ENCODE results near the gene KCNQ1.

KCNQ1 gene

DNA sequence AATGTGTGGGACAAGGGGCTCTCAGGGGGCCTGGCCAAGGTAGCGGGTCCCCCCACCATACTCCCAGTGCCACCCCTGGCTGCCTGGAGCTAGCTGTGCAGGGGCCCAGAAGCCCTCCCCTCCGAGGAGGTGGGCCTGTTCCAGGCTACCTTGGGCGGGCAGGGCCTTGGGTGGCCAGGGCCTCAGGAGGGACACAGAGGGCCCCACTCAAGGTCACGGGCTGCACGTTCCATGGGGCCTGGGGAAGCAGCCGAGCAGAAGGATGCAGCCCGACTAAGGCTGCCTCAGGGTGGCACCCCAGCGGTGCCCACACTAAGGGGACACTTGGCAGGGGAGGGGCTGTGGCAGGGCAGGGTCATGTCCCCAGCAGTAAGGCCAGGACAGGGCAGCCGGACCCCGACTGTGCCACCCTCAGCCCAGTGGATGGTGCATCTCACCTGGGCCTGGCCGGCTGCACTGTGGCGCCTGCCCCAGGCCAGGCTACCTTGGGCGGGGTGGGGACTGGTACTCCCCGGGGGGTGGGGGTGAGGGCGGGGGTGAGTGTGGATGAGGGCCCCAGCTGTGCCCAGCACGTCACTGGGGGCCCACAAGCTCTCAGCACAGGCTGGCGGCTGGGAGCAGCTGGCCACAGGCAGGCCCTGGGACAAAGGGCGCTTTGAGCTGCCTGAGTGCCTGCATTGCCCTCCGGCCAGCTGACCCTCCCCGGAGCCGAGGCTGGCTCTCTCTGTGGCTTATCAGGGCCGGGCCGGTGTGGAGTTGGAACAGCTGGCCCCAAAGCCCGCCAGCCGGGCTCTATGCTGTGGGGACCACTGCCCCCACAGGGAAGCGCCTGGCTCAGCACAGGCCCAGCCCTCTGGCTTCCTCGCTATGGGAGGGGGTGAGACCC lies 117.1 kb downstream of the KCNQ1 start:
- H3K9me3 ChIP-seq (replicated peaks in 1 of 11), result peaks cover 0 to 14% (median 8%) of the 10 kb centered on the region in 11 experiments; a peak in 17 of 22 replicates
- peaks cover 67 to 85% (median 74%) of the 10 kb centered on the region in 10 experiments for H3K4me1 ChIP-seq
- 0 out of 20 replicates have a peak overlapping the region, but pooled peaks of 1 of the 10 experiments have one; percentile 19 for H3K4me3 ChIP-seq
- H3K9ac ChIP-seq, result peak overlapping the region; percentile 16 to 76 (median 63); a peak in 19 of 22 replicates
- H3K36me3 ChIP-seq, result peaks cover 0 to 5% (median 0%) of the 10 kb centered on the region in 11 experiments; a peak in 1 of 22 replicates
- peak overlapping the region in 10 of 11 experiments; percentile 53 to 87 (median 80); a peak in 21 of 22 replicates for H3K27ac ChIP-seq
- peaks cover 0 to 6% (median 0%) of the 10 kb centered on the region in 11 experiments; a peak in 1 of 22 replicates for H4K20me1 ChIP-seq
- H3K27me3 ChIP-seq, result no peaks in the 10 kb centered on the region
- peak overlapping the region; percentile 64 to 89 (median 79) for H3K4me2 ChIP-seq
- TF ChIP-seq Cebpa-rat (IDR thresholded peaks at IDR 0.05), result no peak

DNA sequence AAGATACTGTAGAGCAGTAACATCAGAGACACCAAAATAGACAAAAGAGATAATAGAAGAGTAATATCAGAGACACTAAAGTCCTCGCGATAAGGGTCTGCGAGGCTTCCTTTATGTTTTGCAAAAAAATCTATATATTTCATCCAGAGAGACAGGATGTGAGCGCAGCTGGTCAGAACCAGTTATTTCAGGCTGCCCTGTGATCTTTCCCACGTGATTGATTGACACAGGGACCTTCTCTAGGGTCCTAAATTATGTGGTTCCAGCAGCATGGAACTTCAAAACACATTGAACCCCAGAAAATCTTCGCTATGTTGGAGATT lies 118.0 kb downstream of the KCNQ1 start:
- Histone ChIP-seq H3K9ac (peak overlapping the region in 9 of 11 experiments; percentile 38 to 76 (median 67); a peak in 13 of 22 replicates), H3K36me3 (no peaks in the 10 kb centered on the region), H3K27ac (peak overlapping the region in 9 of 11 experiments; percentile 70 to 87 (median 81); a peak in 18 of 22 replicates), H3K4me2 (peak overlapping the region; percentile 53 to 89 (median 72); a peak in 21 of 22 replicates), H3K4me1 (peaks cover 66 to 89% (median 80%) of the 10 kb centered on the region in 10 experiments), H3K9me3 (replicated peaks in 1 of 11) (peaks cover 0 to 7% (median 2%) of the 10 kb centered on the region in 11 experiments; a peak in 8 of 22 replicates), H4K20me1 (peaks cover 0 to 6% (median 0%) of the 10 kb centered on the region in 11 experiments; a peak in 1 of 22 replicates), H3K27me3 (no peaks in the 10 kb centered on the region), H3K4me3 (no peak overlapping the region)
- no peak for TF ChIP-seq Cebpa-rat (IDR thresholded peaks at IDR 0.05)

DNA sequence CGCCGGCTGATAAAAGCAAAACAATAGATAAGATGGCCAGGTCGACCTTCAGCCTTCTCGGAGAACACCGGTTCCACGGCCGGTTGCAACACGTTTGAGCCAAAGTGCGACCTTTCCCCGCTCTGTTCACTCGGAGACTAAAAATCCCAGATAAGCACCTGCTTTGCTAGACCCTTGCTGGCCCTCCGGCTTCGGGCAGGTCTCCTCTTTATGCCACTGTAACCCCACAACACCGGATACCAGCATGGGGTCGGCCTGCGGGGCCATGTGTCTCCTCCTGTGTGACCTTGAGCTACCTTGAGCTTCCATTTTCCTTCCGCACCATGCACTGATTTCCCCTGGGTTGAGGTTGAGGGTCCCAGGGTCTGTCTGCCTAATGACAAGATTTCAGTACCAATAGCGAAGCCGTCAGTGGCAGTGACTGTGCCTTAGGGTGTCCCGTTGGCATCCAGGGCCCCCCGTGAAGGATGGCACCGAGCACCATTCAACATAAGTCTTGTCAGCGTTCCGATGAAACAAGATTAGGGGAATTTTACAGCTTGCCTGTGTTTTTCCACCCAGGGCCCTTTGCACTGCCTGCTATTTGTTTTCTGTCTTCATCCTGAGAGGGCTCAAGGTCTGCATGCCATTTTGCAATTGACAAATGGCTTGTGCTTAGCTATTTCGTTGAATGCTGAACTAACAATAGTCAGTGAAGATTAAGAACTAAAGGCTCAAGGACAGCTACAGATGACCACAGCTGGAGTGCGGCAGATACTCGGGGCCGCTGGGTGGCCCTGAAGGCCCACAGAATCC lies 118.6 kb downstream of the KCNQ1 start:
- no peaks in the 10 kb centered on the region for H3K27me3 ChIP-seq

DNA sequence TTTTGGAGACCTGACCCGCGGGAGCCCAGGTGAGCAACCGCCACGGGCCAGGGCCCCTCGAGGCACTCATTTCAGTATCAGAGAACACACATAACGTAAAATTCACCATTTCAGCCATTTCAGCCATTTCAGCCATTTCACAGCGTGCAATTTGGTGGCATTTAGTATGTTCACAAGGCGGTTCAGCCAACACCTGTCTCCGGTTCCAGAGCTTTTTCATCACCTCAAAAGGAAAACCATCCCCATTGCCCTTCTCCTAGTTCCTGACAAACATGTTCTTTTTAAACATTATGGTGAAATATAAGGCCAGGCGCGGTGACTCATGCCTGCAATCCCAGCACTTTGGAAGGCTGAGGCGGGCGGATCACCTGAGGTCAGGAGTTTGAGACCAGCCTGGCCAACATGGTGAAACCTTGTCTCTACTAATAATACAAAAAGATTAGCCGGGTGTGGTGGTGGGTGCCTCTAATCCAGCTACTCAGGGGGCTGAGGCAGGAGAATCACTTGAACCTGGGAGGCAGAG lies 119.3 kb downstream of the KCNQ1 start:
- H3K4me1 ChIP-seq, result peaks cover 61 to 82% (median 73%) of the 10 kb centered on the region in 10 experiments
- H3K27ac ChIP-seq, result no peak overlapping the region
- H3K4me3 ChIP-seq, result no peak overlapping the region
- TF ChIP-seq Cebpa-rat (IDR thresholded peaks at IDR 0.05), result no peak
- H3K27me3 ChIP-seq, result no peaks in the 10 kb centered on the region
- no peaks in the 10 kb centered on the region for H3K36me3 ChIP-seq
- peaks cover 0 to 6% (median 0%) of the 10 kb centered on the region in 11 experiments; a peak in 1 of 22 replicates for H4K20me1 ChIP-seq
- no peak overlapping the region for H3K9ac ChIP-seq
- H3K4me2 ChIP-seq, result peak overlapping the region in 5 of 11 experiments; percentile 12 to 79 (median 72); a peak in 6 of 22 replicates
- H3K9me3 ChIP-seq (replicated peaks in 1 of 11), result no peaks in the 10 kb centered on the region

More for the DNA sequence above, 118.6 kb downstream of the KCNQ1 start:
- Histone ChIP-seq H3K27ac (peak overlapping the region in 9 of 11 experiments; percentile 70 to 87 (median 81); a peak in 16 of 22 replicates), H3K9ac (peak overlapping the region in 3 of 11 experiments; percentile 56 to 72 (median 67); a peak in 4 of 22 replicates), H3K36me3 (no peaks in the 10 kb centered on the region), H4K20me1 (peaks cover 0 to 6% (median 0%) of the 10 kb centered on the region in 11 experiments; a peak in 1 of 22 replicates), H3K4me1 (peaks cover 64 to 86% (median 76%) of the 10 kb centered on the region in 10 experiments), H3K4me2 (peak overlapping the region; percentile 53 to 89 (median 72)), H3K9me3 (replicated peaks in 1 of 11) (peaks cover 0 to 1% (median 0%) of the 10 kb centered on the region in 11 experiments; a peak in 1 of 22 replicates), H3K4me3 (no peak overlapping the region)
- no peak for TF ChIP-seq Cebpa-rat (IDR thresholded peaks at IDR 0.05)

DNA sequence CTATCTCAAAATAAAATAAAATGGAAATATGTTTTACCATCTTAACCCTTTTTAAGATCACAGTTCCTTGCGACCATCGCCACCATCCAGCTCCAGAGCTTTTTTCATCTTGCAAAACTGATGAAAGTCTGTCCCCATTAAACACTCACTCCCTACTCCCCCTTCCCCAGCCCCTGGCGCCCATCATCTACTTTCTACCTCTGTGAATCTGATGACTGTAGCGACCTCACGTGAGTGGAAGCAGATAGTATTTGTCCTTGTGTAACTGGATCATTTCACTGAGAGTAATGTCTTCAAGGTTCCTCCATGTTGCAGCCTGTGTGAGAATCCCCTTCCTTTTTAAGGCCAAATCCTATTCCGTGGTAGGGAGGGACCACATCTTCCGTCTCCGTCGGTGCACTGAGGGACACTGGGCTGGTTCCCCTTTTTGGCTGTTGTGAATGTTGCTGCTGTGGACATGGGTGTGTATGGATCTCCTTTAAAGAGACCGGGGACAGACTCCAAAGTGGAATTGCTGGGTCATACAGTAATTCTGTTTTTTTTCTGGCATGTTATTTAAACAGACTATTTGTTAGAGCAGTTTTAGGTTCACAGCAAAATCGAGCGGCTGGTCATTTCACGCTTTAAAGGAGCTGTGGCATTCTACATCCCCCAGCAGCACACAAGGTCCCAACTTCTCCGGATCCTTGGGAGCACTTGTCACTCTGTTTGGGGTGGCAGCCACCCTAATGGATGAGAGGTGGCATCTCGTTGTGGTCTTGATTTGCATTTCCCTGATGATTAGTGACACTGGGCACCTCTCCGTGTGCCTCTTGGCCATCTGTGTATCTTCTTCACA lies 120.0 kb downstream of the KCNQ1 start:
- Histone ChIP-seq H3K27me3 (no peaks in the 10 kb centered on the region), H3K36me3 (no peaks in the 10 kb centered on the region), H3K9ac (no peak overlapping the region), H3K4me2 (peak overlapping the region in 9 of 11 experiments; percentile 2 to 79 (median 31); a peak in 13 of 22 replicates), H4K20me1 (peaks cover 0 to 12% (median 0%) of the 10 kb centered on the region in 11 experiments; a peak in 2 of 22 replicates), H3K27ac (no peak overlapping the region), H3K9me3 (replicated peaks in 1 of 11) (no peaks in the 10 kb centered on the region), H3K4me1 (peaks cover 61 to 82% (median 73%) of the 10 kb centered on the region in 10 experiments), H3K4me3 (no peak overlapping the region)
- TF ChIP-seq Cebpa-rat (IDR thresholded peaks at IDR 0.05), result no peak

DNA sequence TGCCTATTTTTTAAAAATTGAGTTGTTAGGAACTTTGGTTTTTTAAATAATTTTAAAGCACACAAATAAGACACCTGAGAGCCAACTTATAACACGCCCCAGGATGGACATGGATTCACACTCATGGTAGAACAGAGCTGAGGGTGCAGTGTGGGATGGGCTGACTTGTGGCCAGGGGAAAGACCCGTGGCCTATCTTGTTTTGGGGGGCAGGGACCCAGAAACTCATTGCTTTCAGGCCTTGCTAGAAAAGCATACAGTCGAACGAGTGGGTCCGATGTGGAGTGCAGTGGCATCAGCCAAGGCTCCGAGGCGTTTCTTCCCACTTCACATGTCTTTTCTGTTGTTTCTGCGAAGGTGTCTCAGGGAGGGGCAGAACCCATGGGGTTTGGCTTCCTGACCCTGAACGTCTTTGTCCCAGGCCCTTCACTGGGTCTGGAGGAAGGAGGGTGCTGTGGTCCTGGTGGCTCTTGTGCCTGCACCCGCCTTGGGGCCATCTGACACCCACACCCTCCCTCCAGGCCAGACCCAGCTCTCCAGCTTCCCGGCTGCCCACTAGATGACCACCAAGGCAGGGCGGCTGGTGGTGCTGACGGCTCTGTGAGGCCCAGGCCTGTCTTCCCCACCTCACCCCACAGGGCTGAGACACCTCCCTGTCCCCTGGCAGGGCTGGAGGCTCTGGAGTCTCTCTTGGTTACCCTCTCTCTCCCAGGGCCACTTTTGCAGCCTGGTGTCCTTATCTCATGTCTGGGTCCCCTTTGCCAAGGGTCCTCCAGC lies 120.8 kb downstream of the KCNQ1 start:
- H4K20me1 ChIP-seq, result peaks cover 0 to 14% (median 0%) of the 10 kb centered on the region in 11 experiments; a peak in 2 of 22 replicates
- TF ChIP-seq Cebpa-rat (IDR thresholded peaks at IDR 0.05), result no peak
- H3K4me3 ChIP-seq, result no peak overlapping the region
- H3K36me3 ChIP-seq, result peaks cover 0 to 2% (median 0%) of the 10 kb centered on the region in 11 experiments; a peak in 1 of 22 replicates
- H3K4me1 ChIP-seq, result peaks cover 64 to 85% (median 76%) of the 10 kb centered on the region in 10 experiments
- H3K9ac ChIP-seq, result no peak overlapping the region; a peak in 1 of 22 replicates
- H3K9me3 ChIP-seq (replicated peaks in 1 of 11), result peaks cover 0 to 7% (median 0%) of the 10 kb centered on the region in 11 experiments; a peak in 5 of 22 replicates
- 0 out of 22 replicates have a peak overlapping the region, but pooled peaks of 1 of the 11 experiments have one; percentile 30 for H3K27ac ChIP-seq
- H3K4me2 ChIP-seq, result peak overlapping the region in 10 of 11 experiments; percentile 3 to 43 (median 32); a peak in 17 of 22 replicates
- no peaks in the 10 kb centered on the region for H3K27me3 ChIP-seq
